Stimulated activated naive CD4-positive, alpha-beta T cell (primary cell): Measurements from ENCODE around the gene SLC41A1.

Experiments
- DNase-seq, 6 experiments: peaks; one replicate each; lab custom pipeline; 2025; lab: John Stamatoyannopoulos, UW

The SLC41A1 gene

DNA sequence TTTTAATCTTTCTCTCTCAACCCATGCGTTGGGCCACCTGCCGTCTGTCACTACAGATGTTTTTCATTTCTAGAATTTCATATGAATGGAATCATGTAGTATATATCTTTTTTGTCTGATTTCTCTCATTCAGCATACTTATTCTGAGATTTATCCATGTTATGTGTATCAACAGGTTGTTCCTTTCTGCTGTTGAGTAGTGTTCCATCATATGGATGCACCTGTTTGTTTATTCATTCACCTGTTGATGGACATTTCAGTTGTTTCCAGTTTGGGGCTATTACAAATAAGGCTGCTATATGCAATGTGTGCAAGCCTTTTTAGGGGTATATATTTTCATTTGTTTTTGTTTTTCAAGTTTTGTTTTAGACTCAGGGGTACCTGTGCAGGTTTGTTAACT is 9.4 kb upstream of the SLC41A1 start:
- no peak for DNase-seq

DNA sequence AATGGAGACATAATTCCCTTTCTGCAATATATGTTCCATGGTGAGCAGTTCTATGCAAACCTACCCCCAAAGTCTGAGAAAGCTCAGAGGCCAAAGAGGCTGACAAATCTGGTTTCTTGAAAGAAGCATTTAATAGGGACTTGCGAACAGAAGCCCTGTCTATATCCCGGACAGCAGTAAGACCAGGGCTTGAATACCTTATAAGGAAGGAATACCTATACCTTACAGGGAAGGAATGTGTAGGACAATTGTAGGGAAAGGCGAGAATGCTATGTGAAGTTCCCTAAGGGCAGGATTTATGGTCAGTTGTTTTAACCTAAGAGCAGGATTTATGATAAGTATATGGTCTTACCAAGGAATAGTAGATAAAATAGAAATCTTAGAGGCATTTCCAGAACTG is 5.0 kb upstream of the SLC41A1 start:
- DNase-seq: no peak

DNA sequence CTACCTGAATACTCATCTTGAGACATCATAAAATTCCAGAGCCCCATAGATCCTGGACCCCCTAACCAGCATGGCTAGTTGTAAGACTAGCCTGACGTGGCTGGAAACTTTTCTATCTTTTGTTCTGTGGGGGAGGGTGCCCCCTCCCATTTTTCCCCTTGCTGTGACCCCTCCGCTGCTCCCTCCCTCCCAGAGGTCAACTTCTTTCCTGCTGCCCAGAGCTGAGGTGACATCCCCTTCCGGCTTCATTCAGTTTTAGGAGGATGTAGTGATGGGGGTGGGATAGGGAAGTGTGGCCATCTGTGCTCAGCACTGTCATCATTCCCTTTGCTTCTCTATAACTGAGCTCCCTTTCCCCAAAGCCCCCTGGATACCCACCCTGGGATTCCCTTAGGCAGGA is 4.4 kb upstream of the SLC41A1 start:
- DNase-seq: no peak

DNA sequence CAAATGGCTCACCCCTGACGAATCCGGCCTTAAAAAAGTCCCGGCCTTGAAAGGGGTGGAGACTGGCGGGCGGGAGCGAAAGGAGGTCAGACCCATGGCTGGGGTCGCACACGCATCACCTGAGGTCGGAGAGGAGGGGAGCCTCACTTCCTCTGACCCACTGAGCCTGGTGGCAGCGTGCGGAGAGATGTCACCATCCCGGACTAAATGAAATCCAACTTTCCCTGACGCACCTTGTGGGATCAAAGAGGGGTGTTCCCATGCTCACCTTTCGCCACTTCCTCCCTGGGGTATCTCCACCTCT is 709 bp upstream of the SLC41A1 start:
- DNase-seq: peak in 1 of 6 experiments; percentile 27

DNA sequence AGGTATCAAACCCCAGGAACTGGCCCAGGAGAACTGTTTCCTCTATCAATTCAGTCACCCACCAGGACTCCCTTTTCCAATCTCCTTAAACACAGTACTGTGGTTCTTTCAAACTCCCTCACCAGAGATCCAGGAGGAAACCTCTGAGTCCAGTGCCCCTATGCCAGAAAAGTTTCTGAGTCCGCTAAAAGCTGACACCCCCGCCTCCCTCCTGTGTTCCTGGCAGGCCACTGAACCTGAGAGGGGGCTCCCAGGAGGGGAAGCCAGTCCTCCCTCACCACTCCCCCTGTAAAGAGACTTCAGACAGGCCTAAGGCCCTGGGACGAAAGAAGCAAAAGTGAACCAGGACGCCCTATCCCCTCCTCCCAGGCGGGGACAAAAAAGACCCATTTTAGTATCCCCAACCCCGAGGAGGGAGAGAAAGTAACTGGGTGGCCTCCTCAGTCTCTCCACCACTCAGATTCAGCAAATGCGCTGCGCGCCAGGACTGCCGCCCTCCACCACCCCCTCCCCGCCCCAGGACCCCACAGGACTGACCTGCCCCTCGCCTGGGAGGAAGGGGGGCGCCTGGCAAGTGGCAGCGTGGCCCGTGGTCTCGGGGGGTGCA is 624 bp downstream of the SLC41A1 start:
- DNase-seq: peak in 1 of 6 experiments; percentile 46

DNA sequence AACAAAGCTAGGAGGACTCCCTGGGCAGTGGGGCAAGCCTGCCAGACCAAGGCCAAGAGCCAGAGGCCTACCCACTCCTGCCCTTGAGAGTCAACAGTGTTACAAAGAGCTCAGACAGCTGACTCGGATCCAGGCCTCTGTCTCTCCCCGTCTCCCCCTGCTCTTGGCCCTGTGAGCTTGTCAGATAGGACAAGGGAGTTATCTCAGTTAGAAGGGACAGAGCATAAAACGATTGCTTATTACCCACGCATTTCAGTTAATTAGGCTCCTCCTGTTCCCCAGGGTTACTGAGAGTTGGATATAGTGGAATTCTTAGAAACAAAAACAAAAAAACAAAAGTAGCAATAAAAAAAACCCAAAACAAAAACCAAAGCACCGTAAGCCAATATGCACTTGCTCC is 1.3 kb downstream of the SLC41A1 start:
- peak in 1 of 6 experiments; percentile 13 for DNase-seq

DNA sequence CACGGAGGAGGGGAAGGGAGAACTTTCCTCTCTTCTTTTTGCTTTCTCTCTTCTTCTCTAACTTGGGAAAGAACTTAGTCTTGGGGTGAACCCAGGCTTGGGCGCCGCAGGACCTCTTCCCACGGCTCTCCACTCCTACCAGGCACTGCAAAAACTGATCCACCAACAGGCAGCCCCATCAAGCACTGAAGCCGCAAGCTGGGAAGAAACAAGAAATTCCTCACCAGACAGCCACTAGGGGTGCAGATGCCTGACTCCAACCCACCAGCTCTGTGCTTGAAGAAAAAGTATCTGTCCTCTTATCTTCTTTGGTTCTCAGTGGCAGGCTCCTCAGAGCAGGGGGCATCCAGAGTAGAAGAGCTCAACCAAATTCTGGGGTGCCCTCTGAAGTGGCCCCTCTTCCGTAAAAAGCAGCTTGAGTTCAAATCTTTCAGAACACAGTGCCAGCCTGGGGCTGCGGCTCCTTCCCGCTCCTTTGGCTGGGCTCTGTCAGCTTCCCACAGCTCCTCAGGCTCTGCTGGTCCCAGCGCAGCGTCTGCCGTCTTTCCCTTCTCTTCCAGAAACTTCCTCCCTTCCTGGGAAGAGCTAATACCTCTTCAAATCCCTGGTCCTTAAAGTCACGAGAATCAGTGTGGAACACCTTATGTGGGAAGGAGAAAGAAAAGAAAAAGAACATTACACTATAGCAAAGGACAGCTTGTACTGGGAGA is 2.4 kb downstream of the SLC41A1 start:
- no peak for DNase-seq

DNA sequence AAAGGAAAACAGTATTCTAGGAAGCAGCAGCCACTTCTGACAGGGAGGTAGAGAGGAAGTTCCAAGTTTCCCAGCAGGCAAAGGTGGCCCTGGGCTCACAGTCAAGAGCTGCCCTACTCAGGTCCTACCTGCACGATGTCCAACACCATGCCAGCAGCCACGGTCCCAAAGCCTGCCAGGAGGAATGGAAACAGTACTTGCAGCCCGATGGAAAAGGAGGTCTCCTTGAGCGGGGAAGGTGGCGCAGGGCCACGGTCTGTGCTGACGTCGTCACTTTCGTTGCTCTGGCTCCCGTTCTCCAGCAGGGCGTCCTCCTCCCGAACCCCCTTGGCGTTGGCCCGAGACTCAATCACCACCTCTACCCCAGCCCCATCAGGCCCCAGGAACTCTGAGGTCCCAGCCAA is 3.1 kb downstream of the SLC41A1 start:
- no peak for DNase-seq

DNA sequence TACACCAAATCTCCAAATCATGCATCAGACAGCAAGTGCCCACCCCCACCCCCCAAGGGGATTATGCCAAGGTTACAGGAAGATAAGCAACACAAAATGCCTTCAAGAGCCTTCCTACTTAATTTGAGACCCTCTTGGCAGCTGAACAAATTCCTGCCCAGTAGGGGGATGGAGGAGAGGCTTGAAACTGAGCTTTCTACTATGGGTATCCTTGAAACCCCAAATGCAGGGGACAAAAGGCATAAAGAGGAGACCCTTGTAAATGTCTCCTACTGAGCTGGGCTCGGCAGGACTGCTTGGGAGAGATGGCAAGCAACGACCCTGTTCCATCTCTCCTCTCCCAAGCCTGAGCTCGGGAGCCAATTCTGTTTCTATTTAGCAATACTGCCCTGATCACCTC is 3.5 kb downstream of the SLC41A1 start:
- DNase-seq: no peak

DNA sequence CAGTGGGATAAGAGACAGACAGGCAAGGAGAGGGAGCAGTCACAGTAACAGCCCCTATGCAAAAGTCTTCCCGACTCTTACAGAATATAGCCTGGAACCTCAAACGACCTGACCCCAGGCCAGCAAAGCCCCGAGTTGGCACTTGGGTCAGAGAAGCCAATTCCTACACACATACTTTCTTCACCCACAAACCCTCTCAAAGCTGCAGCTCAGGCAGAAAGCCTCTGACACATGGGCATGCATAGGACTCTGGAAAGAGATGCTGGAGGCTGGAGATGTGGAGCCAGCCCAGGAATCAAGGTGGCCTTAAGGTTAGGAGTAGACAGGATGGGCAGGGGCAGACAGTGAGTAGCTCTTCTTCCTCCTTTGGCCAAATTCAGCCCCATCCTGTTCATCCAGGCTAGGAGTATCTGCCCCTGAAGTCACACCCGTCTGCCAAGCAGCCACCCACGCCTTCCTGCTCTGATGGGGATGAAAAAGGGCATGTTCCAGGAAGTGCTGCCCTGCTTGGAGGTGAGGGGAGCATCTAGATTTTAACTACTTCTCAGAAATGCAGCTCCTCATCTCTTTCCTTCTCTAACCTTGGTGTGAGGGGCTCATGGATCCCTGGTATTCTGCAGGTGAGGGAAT is 7.8 kb downstream of the SLC41A1 start:
- DNase-seq: peak in 2 of 6 experiments; percentile 5 to 36

DNA sequence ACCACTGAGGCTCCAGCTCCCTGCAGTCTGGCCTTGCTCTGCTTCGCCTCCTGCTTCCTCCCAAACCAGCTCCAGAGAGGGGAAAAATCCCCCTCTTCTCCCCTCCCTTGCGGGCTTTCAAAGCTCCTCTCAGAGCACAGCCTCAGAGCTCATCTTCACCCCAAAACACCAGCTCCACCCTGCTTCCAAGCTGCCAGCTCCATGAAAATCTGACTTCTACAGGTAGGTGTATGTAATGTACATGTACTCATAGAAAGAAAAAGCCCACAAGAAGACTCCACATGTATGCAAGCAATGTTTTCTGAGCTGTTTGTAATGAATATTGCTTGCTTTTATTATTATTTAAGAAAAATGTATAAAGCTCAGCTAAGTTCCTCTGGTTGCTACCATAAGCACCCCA is 8.4 kb downstream of the SLC41A1 start:
- no peak for DNase-seq

DNA sequence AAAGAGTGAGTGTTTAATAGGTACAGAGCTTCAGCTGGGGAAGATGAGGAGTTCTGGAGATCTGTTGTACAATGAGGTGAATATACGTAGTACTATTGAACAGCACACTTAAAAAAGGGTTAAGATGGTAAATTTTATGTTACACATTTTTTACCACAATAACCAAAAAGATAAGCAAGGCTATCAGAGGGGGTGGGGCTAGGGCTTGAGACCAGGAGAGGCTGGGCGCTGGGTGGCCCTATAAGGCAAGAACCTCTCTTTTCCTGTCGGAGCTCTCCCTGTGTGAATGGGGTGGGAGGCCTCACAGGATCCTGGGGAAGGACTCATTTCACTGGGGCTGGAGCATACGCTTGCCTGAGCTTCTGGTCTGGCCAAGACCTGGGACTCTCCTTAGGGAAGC is 9.0 kb downstream of the SLC41A1 start:
- no peak for DNase-seq

DNA sequence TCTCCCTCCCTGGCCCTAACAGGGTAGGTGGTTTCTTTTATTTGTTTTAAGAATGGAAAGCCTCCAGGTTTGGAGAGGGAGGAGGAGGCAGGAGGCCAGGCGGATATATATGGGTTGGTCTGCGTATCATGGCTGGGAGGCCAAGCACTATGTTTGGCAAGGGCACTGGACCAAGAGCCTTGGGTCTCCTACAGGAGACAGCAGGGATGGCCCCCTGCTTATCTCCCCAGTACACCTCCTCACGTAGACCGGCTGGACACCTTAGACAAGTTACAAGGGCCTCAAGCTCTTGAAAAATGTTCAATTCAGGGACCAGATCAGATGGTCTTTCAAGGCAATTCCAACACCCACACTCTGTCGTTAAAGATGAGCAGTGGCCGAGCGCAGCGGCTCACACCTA is 10.9 kb downstream of the SLC41A1 start:
- no peak for DNase-seq

DNA sequence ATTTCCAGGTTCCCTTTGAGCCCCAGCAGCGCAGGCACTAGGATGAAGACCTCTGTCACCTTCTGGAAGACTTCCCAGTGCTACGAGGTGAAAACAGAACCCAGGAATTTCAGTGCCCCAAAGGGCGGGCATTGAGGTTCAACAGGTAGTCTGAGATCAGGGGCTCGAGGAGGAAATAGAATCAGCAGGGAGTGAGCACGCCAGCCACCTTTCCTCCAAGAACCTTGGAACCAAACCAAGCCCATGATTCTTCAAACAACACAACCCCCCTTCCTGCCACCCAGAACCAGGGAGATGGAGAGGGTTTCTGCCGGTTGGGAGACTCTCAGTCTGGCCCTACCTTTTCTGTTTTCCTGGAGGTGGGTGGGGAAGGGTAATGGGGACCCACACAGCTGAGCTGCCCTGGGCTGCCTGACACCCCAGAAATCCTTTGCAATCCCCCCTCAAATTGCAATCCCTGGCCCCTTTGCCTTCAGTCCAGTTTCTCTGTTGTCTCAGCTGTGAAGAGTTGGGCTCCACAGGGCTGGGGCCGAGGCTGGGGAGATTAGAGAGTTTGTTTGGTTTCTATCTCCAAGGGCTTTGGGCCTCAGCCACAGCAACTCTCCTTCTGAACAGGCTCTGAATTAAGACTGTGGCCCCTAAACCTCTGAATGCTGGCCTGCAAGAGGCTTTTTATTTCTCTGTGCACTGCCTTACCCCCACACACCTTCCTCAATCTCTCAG is 11.9 kb downstream of the SLC41A1 start:
- DNase-seq: no peak

DNA sequence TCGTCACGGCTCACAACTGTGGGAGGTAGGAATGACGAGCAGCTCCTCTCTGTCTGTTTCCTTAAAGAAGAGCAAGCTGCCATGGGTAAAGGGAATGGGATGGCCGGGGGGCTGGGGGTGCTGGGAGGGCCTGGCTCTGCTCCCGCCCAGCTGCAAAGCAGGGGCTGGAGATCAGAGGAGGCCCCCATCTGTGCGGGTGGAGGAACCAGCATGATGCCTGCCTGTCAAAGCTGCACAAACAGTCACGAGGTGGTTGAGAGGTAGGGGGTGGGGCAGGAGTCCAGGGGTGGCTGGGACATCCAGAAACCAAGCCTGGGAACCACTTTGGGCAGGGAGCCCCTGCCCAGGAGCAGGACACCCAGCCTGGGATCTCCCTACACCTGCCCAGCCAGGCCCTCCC is 12.6 kb downstream of the SLC41A1 start:
- DNase-seq: no peak

DNA sequence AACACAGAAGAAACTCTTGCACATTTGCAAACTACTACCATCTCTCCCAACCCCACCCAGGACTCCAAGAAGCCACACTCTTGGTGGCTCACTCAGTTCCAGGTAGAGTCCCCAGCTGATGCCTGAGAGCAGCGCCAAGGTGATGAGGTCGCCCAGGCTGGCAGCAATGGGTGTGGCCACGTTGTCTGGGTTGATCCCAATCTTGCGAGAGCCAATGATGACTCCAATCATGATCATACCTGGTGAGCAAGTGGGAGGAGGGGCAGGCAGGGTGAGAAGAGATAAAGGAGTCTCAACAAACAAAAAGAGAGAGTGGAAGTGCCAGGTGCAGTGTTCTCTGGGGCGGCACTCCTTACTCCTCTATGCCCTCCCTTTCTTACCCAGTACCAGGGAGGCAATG is 14.4 kb downstream of the SLC41A1 start:
- no peak for DNase-seq

DNA sequence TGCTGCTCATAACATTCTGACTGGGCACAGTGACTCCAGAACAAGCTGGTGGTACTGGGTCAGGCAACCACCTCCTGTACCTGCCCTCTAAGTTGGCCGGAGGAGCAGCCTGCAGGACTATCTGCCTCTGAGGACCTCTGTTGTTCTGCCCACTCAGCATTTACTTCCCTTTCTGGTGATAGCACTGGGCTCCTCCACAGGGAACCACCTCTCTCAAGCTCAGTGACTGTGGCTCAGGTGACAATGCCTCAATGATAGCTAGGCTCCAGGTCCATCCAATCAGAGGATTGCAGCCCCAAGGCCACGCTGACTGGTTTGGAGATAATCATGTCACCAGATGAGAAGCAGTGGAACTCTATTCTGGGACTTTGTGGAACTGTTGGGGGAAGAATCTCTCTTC is 15.8 kb downstream of the SLC41A1 start:
- no peak for DNase-seq

DNA sequence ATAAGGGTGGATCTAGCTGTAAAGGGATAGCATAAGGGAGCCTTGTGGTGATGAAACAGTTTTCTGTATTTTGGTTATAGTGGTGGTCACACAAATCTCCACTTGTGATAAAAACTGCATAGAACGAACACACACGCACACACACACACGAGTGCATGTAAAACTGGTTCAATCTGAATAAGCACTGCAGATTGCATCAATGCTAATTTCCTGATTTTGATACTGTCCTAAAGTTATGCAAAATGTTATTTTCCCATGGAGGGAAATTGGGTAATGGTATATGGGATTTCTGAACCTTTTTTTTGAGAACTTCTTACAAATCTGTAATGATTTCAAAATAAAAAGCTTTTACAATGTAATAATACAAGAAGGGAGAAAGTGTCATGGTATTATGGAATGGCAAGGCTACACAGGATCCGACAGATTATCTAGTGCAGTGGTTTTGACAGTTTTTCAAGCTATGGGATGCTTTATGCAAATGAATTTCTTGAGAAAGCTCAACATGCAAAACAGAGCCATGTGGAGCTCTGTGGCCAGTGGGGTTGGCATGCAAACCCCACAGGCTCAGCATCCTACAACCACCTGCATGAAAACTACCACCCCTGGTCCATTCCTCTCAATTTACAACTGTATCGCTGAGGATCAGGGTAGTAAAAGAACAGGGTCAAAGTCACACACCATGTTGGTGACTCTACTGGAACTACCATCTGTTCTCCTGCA is 18.8 kb downstream of the SLC41A1 start:
- no peak for DNase-seq

DNA sequence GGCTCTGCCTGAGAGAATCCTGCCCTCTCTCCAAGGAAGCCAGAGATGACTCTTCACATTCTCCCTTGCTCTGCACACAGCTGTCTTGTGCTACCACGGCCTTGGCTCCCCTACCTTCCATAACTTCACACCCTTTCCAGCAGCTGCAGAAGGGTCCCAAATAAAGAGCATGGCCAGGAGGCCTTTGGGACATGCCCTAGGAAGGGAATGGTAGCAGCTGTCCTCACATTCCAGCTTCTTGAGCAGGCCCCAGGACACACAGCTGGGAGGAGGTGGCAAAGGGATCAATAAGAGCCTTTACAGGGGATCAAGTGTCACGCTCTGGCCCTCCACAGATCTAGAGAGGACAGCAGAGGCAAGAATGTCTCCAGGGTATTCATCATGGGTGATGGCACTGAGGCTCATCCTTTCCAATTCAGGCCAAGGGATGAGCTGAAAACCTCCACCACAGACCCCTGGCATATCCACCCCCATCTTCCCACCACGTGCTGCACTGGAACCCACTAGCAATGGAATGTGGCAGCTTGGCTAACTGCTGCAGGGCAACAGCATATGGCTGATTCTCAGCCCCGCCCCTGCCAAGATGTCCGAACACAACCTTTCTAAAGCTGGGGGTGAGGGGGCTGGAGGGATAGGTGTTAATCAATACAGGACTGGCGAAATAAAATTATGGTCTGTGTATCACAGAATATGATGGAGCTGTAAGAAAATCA is 19.9 kb downstream of the SLC41A1 start:
- DNase-seq: no peak

DNA sequence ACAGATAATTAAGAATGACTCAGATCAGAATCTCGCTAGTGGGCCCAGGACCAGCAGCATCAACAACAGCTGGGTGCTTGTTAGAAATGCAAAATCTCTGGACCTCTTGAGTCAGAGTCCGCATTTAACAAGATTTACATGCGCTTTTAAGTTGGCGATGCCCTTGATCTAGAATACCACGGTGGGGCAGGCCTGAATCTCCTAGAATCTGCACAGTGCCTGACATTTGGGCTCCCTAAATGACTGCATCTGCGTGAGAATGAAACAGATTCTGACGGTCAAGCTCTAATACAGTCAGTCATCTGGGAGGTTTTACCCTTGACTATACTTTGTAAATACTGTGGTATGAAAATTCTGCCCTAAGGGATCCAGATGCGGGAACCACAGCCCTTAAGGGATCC is 20.5 kb downstream of the SLC41A1 start:
- DNase-seq: no peak

DNA sequence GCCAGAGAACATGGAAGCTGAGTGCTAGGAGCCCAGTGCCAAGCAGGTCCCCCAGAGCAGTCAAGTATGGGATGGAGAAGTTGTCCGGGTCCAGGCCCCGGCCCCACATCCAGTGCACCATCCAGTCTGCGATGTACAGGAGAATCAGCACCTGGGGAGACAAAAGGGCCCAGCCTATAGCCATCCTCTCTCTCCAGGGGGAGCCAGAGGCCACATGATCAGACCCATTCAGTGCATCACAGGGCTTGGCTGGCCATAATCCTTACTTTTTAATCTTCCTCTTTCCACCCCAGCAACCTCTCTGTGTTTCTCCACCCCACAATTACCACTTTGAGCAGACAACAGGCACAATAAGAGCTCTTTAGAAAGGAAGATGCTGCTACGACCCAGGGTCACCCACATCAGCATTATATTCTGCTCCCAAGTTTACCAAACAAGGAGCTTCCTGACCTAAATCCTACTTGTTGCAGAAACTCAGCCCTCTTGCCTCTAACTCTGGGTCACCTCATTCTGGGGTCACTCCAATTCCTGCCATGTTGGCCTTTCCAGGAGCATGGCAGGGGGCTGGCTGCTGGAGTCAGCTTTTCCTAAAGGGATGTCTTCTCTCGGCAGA is 21.3 kb downstream of the SLC41A1 start:
- peak; percentile 24 to 67 (median 49) for DNase-seq
